Lower leg skin (tissue), 3 donors: Measurements from ENCODE around the gene FREM2.

Experiments used
- POLR2A ChIP-seq, 2 donors: fragments of 450-650 bp; IDR thresholded peaks; one replicate each; pipeline ENCODE4 v1.6.1; 2016 to 2017; ENCODE audit warnings: antibody characterized with exemption in 2 of 2, mild to moderate bottlenecking in 1 of 2, moderate library complexity in 1 of 2
- TF ChIP-seq, protein P1 (sequence below), 3 donors: fragments of 450-650 bp; IDR thresholded peaks; one replicate each; pipeline ENCODE4 v1.5.1; 2016; ENCODE audit warnings: antibody characterized with exemption in 3 of 3, mild to moderate bottlenecking in 3 of 3, moderate library complexity in 2 of 3

DNA sequence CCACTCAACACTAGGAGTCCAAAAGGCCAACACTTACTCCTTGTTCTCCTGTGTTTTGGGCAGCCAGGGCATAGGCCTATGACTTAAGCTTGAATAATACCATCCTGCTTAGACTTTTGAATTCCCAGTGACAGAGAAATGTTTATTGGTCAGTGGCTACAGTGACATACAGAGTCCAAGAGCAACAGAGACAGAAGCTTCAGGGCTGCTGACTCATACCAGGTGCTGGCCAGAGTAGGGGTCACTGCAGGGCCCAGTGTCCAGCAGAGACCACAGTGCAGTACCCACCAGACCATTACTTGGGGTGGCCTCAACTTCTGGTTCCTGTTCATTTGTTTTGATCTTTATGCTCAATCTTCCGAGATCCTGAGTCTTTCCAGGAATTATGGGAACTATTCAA, 6.0 kb upstream of the FREM2 start:
- TF ChIP-seq, protein P1, sequence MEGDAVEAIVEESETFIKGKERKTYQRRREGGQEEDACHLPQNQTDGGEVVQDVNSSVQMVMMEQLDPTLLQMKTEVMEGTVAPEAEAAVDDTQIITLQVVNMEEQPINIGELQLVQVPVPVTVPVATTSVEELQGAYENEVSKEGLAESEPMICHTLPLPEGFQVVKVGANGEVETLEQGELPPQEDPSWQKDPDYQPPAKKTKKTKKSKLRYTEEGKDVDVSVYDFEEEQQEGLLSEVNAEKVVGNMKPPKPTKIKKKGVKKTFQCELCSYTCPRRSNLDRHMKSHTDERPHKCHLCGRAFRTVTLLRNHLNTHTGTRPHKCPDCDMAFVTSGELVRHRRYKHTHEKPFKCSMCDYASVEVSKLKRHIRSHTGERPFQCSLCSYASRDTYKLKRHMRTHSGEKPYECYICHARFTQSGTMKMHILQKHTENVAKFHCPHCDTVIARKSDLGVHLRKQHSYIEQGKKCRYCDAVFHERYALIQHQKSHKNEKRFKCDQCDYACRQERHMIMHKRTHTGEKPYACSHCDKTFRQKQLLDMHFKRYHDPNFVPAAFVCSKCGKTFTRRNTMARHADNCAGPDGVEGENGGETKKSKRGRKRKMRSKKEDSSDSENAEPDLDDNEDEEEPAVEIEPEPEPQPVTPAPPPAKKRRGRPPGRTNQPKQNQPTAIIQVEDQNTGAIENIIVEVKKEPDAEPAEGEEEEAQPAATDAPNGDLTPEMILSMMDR (IDR thresholded peaks at IDR 0.05): no peak
- TF ChIP-seq POLR2A (IDR thresholded peaks at IDR 0.05): no peak
